Endothelial cell of umbilical vein (primary cell): ENCODE data around the gene GAGE2A. TPM values are rescaled to one million over a fixed set of nuclear protein-coding genes. Genes with fewer than 3 reads are reported as not detected.
"Not testable (repeated sequence)": the region's sequence is repeated elsewhere in the genome, so short reads cannot be mapped to it uniquely, and the experiment has no call there.

Experiments
- Bru-seq: library from RNA; stranded (reverse); fragments of 400-500 nt; gene quantifications from one replicate; lab custom pipeline; 2021; lab: Mats Ljungman, UMichigan
- BruChase-seq, 2 experiments: library from RNA; stranded (reverse); fragments of 400-500 nt; gene quantifications; one replicate each; lab custom pipeline; 2021; lab: Mats Ljungman, UMichigan
- BruUV-seq: library from RNA; stranded (reverse); fragments of 400-500 nt; replicated peaks from 2 replicates; lab custom pipeline; 2021; lab: Mats Ljungman, UMichigan
- CTCF ChIA-PET: fragments of 300-600, 350-600 bp; sonication (Branson Sonifier 250); formaldehyde crosslinking; loops from one replicate; lab custom pipeline; 2021; ENCODE audit warnings: antibody characterized with exemption, inconsistent platforms; lab: Charles Lee
- POLR2A ChIA-PET: fragments of 300-600, 350-600 bp; sonication (Branson Sonifier 250); formaldehyde crosslinking; loops from one replicate; lab custom pipeline; 2021; ENCODE audit warnings: antibody characterized with exemption, inconsistent platforms; lab: Charles Lee
- DNase-seq: peaks from one replicate; pipeline ENCODE4 v3.0.0-alpha.2; 2011; ENCODE audit warnings: low read depth, low spot score
- FAIRE-seq: peaks from 2 replicates; lab custom pipeline; 2011; peaks lifted over from hg19 to GRCh38; lab: Jason Lieb, UNC
- H2AFZ ChIP-seq: 2 replicates; pipeline ENCODE4 v1.6.0; 2012; ENCODE audit warnings: low read depth, low read length, control low read depth, inconsistent platforms
- H3K27ac ChIP-seq: 2 replicates; pipeline ENCODE4 v1.5.1; 2011; ENCODE audit warnings: low read depth, mild to moderate bottlenecking, control low read depth, low read length, moderate library complexity; ENCODE audit not compliant: insufficient read depth
- H3K27me3 ChIP-seq, 2 experiments: 2 replicates each; pipeline versions ENCODE4 v1.6.0 to v1.6.1; 2011; ENCODE audit warnings: low read length in 2 of 2, mixed read lengths in 1 of 2; ENCODE audit not compliant: control insufficient read depth in 2 of 2, insufficient read depth in 2 of 2
- H3K36me3 ChIP-seq, 2 experiments: 2 replicates in 1 of 2; 3 replicates in 1 of 2; pipeline ENCODE4 v1.5.1; 2011; ENCODE audit warnings: low read length in 2 of 2, mild to moderate bottlenecking in 1 of 2, moderate library complexity in 1 of 2; ENCODE audit not compliant: control insufficient read depth in 2 of 2, insufficient read depth in 2 of 2; ENCODE audit errors: extremely low read depth in 1 of 2
- H3K4me1 ChIP-seq: 3 replicates; pipeline ENCODE4 v1.5.1; 2011; ENCODE audit warnings: mild to moderate bottlenecking, low read length; ENCODE audit not compliant: control insufficient read depth, insufficient read depth; ENCODE audit errors: extremely low read depth
- H3K4me2 ChIP-seq: 2 replicates; pipeline ENCODE4 v1.6.1; 2011; ENCODE audit warnings: low read length, control low read depth, mixed read lengths; ENCODE audit not compliant: insufficient read depth
- H3K4me3 ChIP-seq, 3 experiments: fragments of 200-600 bp in 1 of 3; sonication (generic), shearing (Covaris generic) in 1 of 3; replicated peaks in 1 of 3; 2 replicates each; pipeline ENCODE4 v1.5.1; 2011 to 2016; ENCODE audit warnings: control low read depth in 3 of 3, low read length in 3 of 3, mild to moderate bottlenecking in 2 of 3, inconsistent platforms in 1 of 3, low read depth in 1 of 3, moderate library complexity in 1 of 3; ENCODE audit not compliant: insufficient read depth in 1 of 3
- H3K79me2 ChIP-seq: 2 replicates; pipeline ENCODE4 v1.6.0; 2012; ENCODE audit warnings: low read length, inconsistent platforms; ENCODE audit not compliant: control insufficient read depth, insufficient read depth
- H3K9ac ChIP-seq: replicated peaks from 2 replicates; pipeline ENCODE3; 2011; ENCODE audit warnings: low read length, control low read depth; ENCODE audit not compliant: insufficient read depth; ENCODE audit errors: extremely low read depth
- H3K9me1 ChIP-seq: replicated peaks from 3 replicates; pipeline ENCODE4 v1.6.0; 2011; ENCODE audit warnings: mild to moderate bottlenecking, low read length; ENCODE audit not compliant: control insufficient read depth, insufficient read depth; ENCODE audit errors: extremely low read depth
- H3K9me3 ChIP-seq: replicated peaks from 2 replicates; pipeline ENCODE4 v1.5.1; 2012; ENCODE audit warnings: low read length, inconsistent platforms; ENCODE audit not compliant: control insufficient read depth, insufficient read depth
- H4K20me1 ChIP-seq: replicated peaks from 2 replicates; pipeline ENCODE3; 2011; ENCODE audit warnings: mild to moderate bottlenecking, low read length; ENCODE audit not compliant: control insufficient read depth, insufficient read depth; ENCODE audit errors: extremely low read depth
- dilution Hi-C: fragments of 300-500 bp; cut with MboI; formaldehyde crosslinking; loops from one replicate; pipeline ENCODE4 v1.15.0; 2019; ENCODE audit warnings: low sequenced_read_pairs; ENCODE audit not compliant: extremely low pct_ligation_motif_present
- intact Hi-C: fragments of 100-400 bp; cut with micrococcal nuclease; formaldehyde crosslinking; loops from one replicate; pipeline ENCODE4 v1.10.0; 2022
- long read RNA-seq: library from polyadenylated mRNA; stranded (forward); transcript quantifications from one replicate; pipeline ENCODE4 v2.0.0, GENCODE V29; 2021
- polyA minus RNA-seq, 3 experiments: library from RNA; depleted of rRNA, polyadenylated mRNA; stranded (reverse); fragments of >200 nt; gene quantifications; 1 replicate in 1 of 3; 2 replicates in 2 of 3; pipeline ENCODE4 v1.2.3, GENCODE V29; 2011
- polyA plus RNA-seq, 4 experiments: library from polyadenylated mRNA; depleted of rRNA in 3 of 4; stranded (reverse) in 3 of 4; unstranded in 1 of 4; fragments of >200 nt; gene quantifications; 2 replicates each; pipeline versions ENCODE4 v1.2.1 to v1.2.3, GENCODE V29; 2011 to 2012; ENCODE audit warnings: missing spikeins in 1 of 4
- total RNA-seq: library from RNA; stranded (reverse); gene quantifications from 2 replicates; pipeline ENCODE4 v1.2.3, GENCODE V29; 2021

The GAGE2A gene
- not detected in 2 replicates for total RNA-seq
- not detected in 2 replicates for polyA plus RNA-seq
- not detected in 2 replicates for polyA plus RNA-seq (2011; cell fraction: cytosol; rRNA removed)
- polyA plus RNA-seq (2011; cell fraction: nucleus; rRNA removed), result not detected in 2 replicates
- polyA plus RNA-seq (2012), result not detected in 2 replicates
- 1.6 TPM in 1 of 2 replicates, not detected in the other for polyA minus RNA-seq
- polyA minus RNA-seq (2011; cell fraction: cytosol; rRNA and poly(A)+ RNA removed), result not detected
- polyA minus RNA-seq (2011; cell fraction: nucleus; rRNA and poly(A)+ RNA removed), result not detected in 2 replicates
- not detected for Bru-seq, nascent RNA
- not detected for BruChase-seq, experiment 1, labeled RNA remaining after a 6-hour chase
- not detected for BruChase-seq, experiment 2, labeled RNA remaining after a 2-hour chase
- long read RNA-seq, result 0 reads

DNA sequence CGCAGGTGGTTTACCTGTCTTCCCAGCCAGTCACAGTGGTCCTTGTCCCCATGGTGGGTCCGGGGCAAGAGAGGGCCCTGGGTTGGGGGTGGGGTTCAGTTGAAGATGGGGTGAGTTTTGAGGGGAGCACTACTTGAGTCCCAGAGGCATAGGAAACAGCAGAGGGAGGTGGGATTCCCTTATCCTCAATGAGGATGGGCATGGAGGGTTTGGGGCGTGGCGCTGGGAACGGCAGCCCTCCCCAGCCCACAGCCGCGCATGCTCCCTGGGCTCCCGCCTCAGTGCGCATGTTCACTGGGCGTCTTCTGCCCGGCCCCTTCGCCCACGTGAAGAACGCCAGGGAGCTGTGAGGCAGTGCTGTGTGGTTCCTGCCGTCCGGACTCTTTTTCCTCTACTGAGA lies at the start of gene GAGE2A:
Gene GAGE2A (plus strand): TSS at position 301 of the 400 bp plus-strand sequence. CDS start 1,155 bp downstream, outside the sequence.
- H3K4me1 ChIP-seq, POLR2A ChIA-PET, H3K79me2 ChIP-seq, H4K20me1 ChIP-seq, CTCF ChIA-PET, H3K9me1 ChIP-seq, H3K9ac ChIP-seq, FAIRE-seq, H3K27me3 ChIP-seq, BruUV-seq, intact Hi-C loops, H3K27ac ChIP-seq, DNase-seq, H3K4me2 ChIP-seq, H2AFZ ChIP-seq, H3K4me3 ChIP-seq, dilution Hi-C loops, H3K36me3 ChIP-seq, H3K9me3 ChIP-seq: not testable (repeated sequence)

GRCh38 chrX:49541433-49541832 lies 47.9 kb upstream of the GAGE2A start, which contains the start of gene GAGE12D:
TSS of gene GAGE12D (plus strand) at chrX:49541733. CDS start at chrX:49542888, 1,155 bp downstream.
- H3K27me3 ChIP-seq, BruUV-seq, H3K4me1 ChIP-seq, H3K27ac ChIP-seq, H3K79me2 ChIP-seq, H3K9ac ChIP-seq, H2AFZ ChIP-seq, H3K9me3 ChIP-seq, POLR2A ChIA-PET, H3K9me1 ChIP-seq, FAIRE-seq, H4K20me1 ChIP-seq, H3K4me2 ChIP-seq, H3K4me3 ChIP-seq, H3K36me3 ChIP-seq, CTCF ChIA-PET, intact Hi-C loops, dilution Hi-C loops, DNase-seq: not testable (repeated sequence)

- H3K9me1 ChIP-seq, H3K4me1 ChIP-seq, DNase-seq, H2AFZ ChIP-seq, intact Hi-C loops, H4K20me1 ChIP-seq, FAIRE-seq, POLR2A ChIA-PET, H3K36me3 ChIP-seq, H3K9ac ChIP-seq, H3K4me2 ChIP-seq, dilution Hi-C loops, BruUV-seq, CTCF ChIA-PET, H3K79me2 ChIP-seq, H3K27me3 ChIP-seq, H3K4me3 ChIP-seq, H3K9me3 ChIP-seq, H3K27ac ChIP-seq: not testable (repeated sequence)
Observed at GRCh38 chrX:49550989-49551388, 38.3 kb upstream of the GAGE2A start, which contains the start of gene GAGE12E. TSS of gene GAGE12E (plus strand) at chrX:49551289. CDS start at chrX:49552444, 1,155 bp downstream.

- H3K4me1 ChIP-seq, H3K9me3 ChIP-seq, H3K27ac ChIP-seq, CTCF ChIA-PET, H3K27me3 ChIP-seq, H3K36me3 ChIP-seq, DNase-seq, H2AFZ ChIP-seq, H3K9me1 ChIP-seq, intact Hi-C loops, FAIRE-seq, BruUV-seq, H4K20me1 ChIP-seq, H3K4me3 ChIP-seq, H3K9ac ChIP-seq, dilution Hi-C loops, POLR2A ChIA-PET, H3K79me2 ChIP-seq, H3K4me2 ChIP-seq: not testable (repeated sequence)
Observed at GRCh38 chrX:49560542-49560941, 28.8 kb upstream of the GAGE2A start, which contains the start of gene GAGE12F. TSS of gene GAGE12F (plus strand) at chrX:49560842. CDS start at chrX:49561997, 1,155 bp downstream.
